GM12878 (cell line): Measurements from ENCODE around the gene TMEM135. TPM values are rescaled to one million over a fixed set of nuclear protein-coding genes. Genes with fewer than 3 reads are reported as not detected.

Source experiments
- ATAC-seq: fragments of 200-7000 bp; cut with Tn5 transposase; 3 replicates; pipeline ENCODE4 v1.9.1; 2020; ENCODE audit warnings: mild to moderate bottlenecking, moderate library complexity
- BruUV-seq: library from RNA; stranded (reverse); fragments of 400-500 nt; replicated peaks from 2 replicates; lab custom pipeline; 2021; lab: Mats Ljungman, UMichigan
- CTCF ChIA-PET: fragments of 300-600 bp; sonication (Branson Sonifier 250); formaldehyde crosslinking; extraction: SDS; loops from one replicate; lab custom pipeline; 2021; ENCODE audit warnings: inconsistent platforms; lab: Yijun Ruan, JAX
- POLR2A ChIA-PET: fragments of 350-600 bp; formaldehyde crosslinking; extraction: SDS; loops from one replicate; lab custom pipeline; 2021; ENCODE audit warnings: inconsistent platforms; lab: Charles Lee
- RAD21 ChIA-PET: fragments of 300-600 bp; sonication (Branson Sonifier 250); formaldehyde crosslinking; loops from one replicate; lab custom pipeline; 2023; ENCODE audit warnings: antibody characterized with exemption; ENCODE audit not compliant: unreplicated experiment; lab: Charles Lee
- SMC1A ChIA-PET: fragments of 300-600 bp; sonication (Branson Sonifier 250); formaldehyde crosslinking; loops from one replicate; lab custom pipeline; 2023; ENCODE audit not compliant: unreplicated experiment, uncharacterized antibody; lab: Charles Lee
- DNase-seq: peaks from one replicate; pipeline ENCODE4 v3.0.0-alpha.2; 2011; ENCODE audit warnings: low read depth, low spot score
- FAIRE-seq: peaks from 3 replicates; lab custom pipeline; 2011; peaks lifted over from hg19 to GRCh38; lab: Jason Lieb, UNC
- H2AFZ ChIP-seq: 2 replicates; pipeline ENCODE4 v1.6.0; 2011; ENCODE audit warnings: low read depth, low read length, control low read depth; ENCODE audit not compliant: control insufficient read depth
- H3K27ac ChIP-seq: 2 replicates; pipeline ENCODE4 v1.5.1; 2011; ENCODE audit warnings: control low read depth; ENCODE audit not compliant: control insufficient read depth, insufficient read depth
- H3K27me3 ChIP-seq, 2 experiments: replicated peaks in 1 of 2; 2 replicates each; pipeline versions ENCODE4 v1.6.0 to v1.6.1; 2011; ENCODE audit warnings: low read length in 1 of 2; ENCODE audit not compliant: control insufficient read depth in 2 of 2, insufficient read depth in 2 of 2
- H3K36me3 ChIP-seq, 2 experiments: 2 replicates each; pipeline ENCODE4 v1.5.1; 2011; ENCODE audit warnings: low read length in 1 of 2; ENCODE audit not compliant: control insufficient read depth in 2 of 2, insufficient read depth in 2 of 2
- H3K4me1 ChIP-seq: 2 replicates; pipeline ENCODE4 v1.6.1; 2011; ENCODE audit warnings: mild to moderate bottlenecking, low read length, moderate library complexity, mixed read lengths; ENCODE audit not compliant: control insufficient read depth, insufficient read depth
- H3K4me2 ChIP-seq: 2 replicates; pipeline ENCODE4 v1.6.0; 2011; ENCODE audit warnings: control low read depth; ENCODE audit not compliant: control insufficient read depth, insufficient read depth
- H3K4me3 ChIP-seq: fragments of 200-600 bp; sonication (generic); 2 replicates; pipeline ENCODE4 v1.5.1; 2016
- H3K79me2 ChIP-seq: 2 replicates; pipeline ENCODE4 v1.6.0; 2011; ENCODE audit warnings: low read length; ENCODE audit not compliant: control insufficient read depth, insufficient read depth
- H3K9ac ChIP-seq: 2 replicates; pipeline ENCODE4 v1.8.0; 2011; ENCODE audit warnings: low read length, control low read depth, mixed read lengths; ENCODE audit not compliant: control insufficient read depth, insufficient read depth
- H3K9me3 ChIP-seq: replicated peaks from 3 replicates; pipeline ENCODE4 v1.5.1; 2011; ENCODE audit warnings: mild to moderate bottlenecking, low read length; ENCODE audit not compliant: control insufficient read depth, insufficient read depth
- H4K20me1 ChIP-seq: 2 replicates; pipeline ENCODE4 v1.6.0; 2011; ENCODE audit not compliant: control insufficient read depth, insufficient read depth
- ATF7 ChIP-seq: fragments of 450-650 bp; IDR thresholded peaks from 2 replicates; pipeline ENCODE4 v1.6.1; 2016; ENCODE audit warnings: low read depth, mild to moderate bottlenecking
- BRCA1 ChIP-seq: IDR thresholded peaks from 2 replicates; pipeline ENCODE4 v1.6.1; 2011; ENCODE audit warnings: low read depth, low read length, improper control_type of control experiment
- FOXK2 ChIP-seq: fragments of 450-650 bp; IDR thresholded peaks from 2 replicates; pipeline ENCODE4 v1.6.1; 2017; ENCODE audit warnings: mild to moderate bottlenecking, moderate library complexity
- HDAC2 ChIP-seq: fragments of 200-600 bp; sonication (generic); IDR thresholded peaks from 2 replicates; pipeline ENCODE4 v1.6.1; 2017
- IRF5 ChIP-seq: fragments of 450-650 bp; IDR thresholded peaks from 2 replicates; pipeline ENCODE4 v1.6.1; 2017; ENCODE audit warnings: borderline replicate concordance
- JUNB ChIP-seq: IDR thresholded peaks from 2 replicates; pipeline ENCODE4 v1.6.1; 2016; ENCODE audit warnings: antibody characterized with exemption, mild to moderate bottlenecking
- MYB ChIP-seq: fragments of 150-350 bp; IDR thresholded peaks from 2 replicates; pipeline ENCODE4 v1.6.1; 2014; ENCODE audit warnings: mild to moderate bottlenecking, low read depth, low read length, borderline replicate concordance
- NFIC ChIP-seq: IDR thresholded peaks from 2 replicates; pipeline ENCODE4 v1.6.1; 2012; ENCODE audit warnings: low read depth, mild to moderate bottlenecking, inconsistent platforms, low read length, moderate library complexity
- SPI1 ChIP-seq: IDR thresholded peaks from 2 replicates; pipeline ENCODE4 v1.6.1; 2011; ENCODE audit warnings: low read depth, mild to moderate bottlenecking, low read length, moderate library complexity, borderline replicate concordance; ENCODE audit not compliant: insufficient read depth
- TBL1XR1 ChIP-seq: IDR thresholded peaks from 2 replicates; pipeline ENCODE4 v1.6.1; 2012; ENCODE audit warnings: low read depth, low read length, improper control_type of control experiment
- TCF12 ChIP-seq: IDR thresholded peaks from 2 replicates; pipeline ENCODE4 v1.6.1; 2011; ENCODE audit warnings: low read depth, mild to moderate bottlenecking, low read length
- ZBED1 ChIP-seq: IDR thresholded peaks from 2 replicates; pipeline ENCODE4 v1.6.1; 2016; ENCODE audit warnings: borderline replicate concordance
- ZNF207 ChIP-seq: fragments of 450-650 bp; IDR thresholded peaks from 2 replicates; pipeline ENCODE4 v1.6.1; 2014; ENCODE audit warnings: antibody characterized with exemption, mild to moderate bottlenecking, borderline replicate concordance
- ZNF622 ChIP-seq: fragments of 450-650 bp; IDR thresholded peaks from 2 replicates; pipeline ENCODE4 v1.6.1; 2017; ENCODE audit warnings: mild to moderate bottlenecking, inconsistent platforms
- ZZZ3 ChIP-seq: IDR thresholded peaks from 2 replicates; pipeline ENCODE4 v1.6.1; 2011; ENCODE audit warnings: low read depth; ENCODE audit not compliant: control insufficient read depth, insufficient read length
- WGBS: methylation state at CpG from one replicate; pipeline ENCODE4 v1.1.6; 2016; ENCODE audit warnings: low lambda C conversion rate; ENCODE audit not compliant: insufficient replicate concordance, insufficient coverage; ENCODE audit errors: missing lambda C conversion rate; 5-methylcytosine and 5-hydroxymethylcytosine counted together
- in situ Hi-C: fragments of 300-500 bp; cut with MboI; formaldehyde crosslinking; loops from 9 replicates; pipeline ENCODE4 v1.14.3; 2018; ENCODE audit warnings: mixed read lengths
- intact Hi-C: fragments of 100-400 bp; cut with micrococcal nuclease; formaldehyde crosslinking; loops from one replicate; pipeline ENCODE4 v1.14.2; 2022; ENCODE audit not compliant: unreplicated experiment
- polyA plus RNA-seq, 11 experiments: library from polyadenylated mRNA; depleted of rRNA in 4 of 11; unstranded in 6 of 11; stranded (reverse) in 5 of 11; fragments of >200 nt; fragmentation: Nextera tagmentation in 4 of 11; fragmentation: Illumina TruSeq in 1 of 11; extraction: Ambion mirVana in 4 of 11; extraction: Trizol in 1 of 11; gene quantifications; 1 replicate in 1 of 11; 2 replicates in 10 of 11; pipeline versions ENCODE4 v1.2.1 to v1.2.3, GENCODE V29; 2011 to 2016; ENCODE audit warnings: inconsistent platforms in 2 of 11, missing spikeins in 2 of 11, low read depth in 1 of 11
- total RNA-seq, 4 experiments: library from RNA; depleted of rRNA in 3 of 4; stranded (reverse); fragments of >200 nt in 3 of 4; fragmentation: Illumina TruSeq in 1 of 4; extraction: Trizol in 1 of 4; gene quantifications; 2 replicates each; pipeline versions ENCODE4 v1.2.1 to v1.2.3, GENCODE V29; 2013 to 2021
- TF ChIP-seq, protein P1 (sequence below): fragments of 450-650 bp; IDR thresholded peaks from 2 replicates; pipeline ENCODE4 v1.6.1; 2017; ENCODE audit warnings: mild to moderate bottlenecking, moderate library complexity
- TF ChIP-seq, protein P2 (sequence below): fragments of 450-650 bp; IDR thresholded peaks from 2 replicates; pipeline ENCODE4 v1.6.1; 2017; ENCODE audit warnings: mild to moderate bottlenecking, moderate library complexity

The TMEM135 gene
- total and polyA plus RNA-seq, 10 of the 15 experiments (the other 5 are each of a cell fraction or from before 2014, with no cell fraction given): 7.2 to 117 (median 12.9) TPM

DNA sequence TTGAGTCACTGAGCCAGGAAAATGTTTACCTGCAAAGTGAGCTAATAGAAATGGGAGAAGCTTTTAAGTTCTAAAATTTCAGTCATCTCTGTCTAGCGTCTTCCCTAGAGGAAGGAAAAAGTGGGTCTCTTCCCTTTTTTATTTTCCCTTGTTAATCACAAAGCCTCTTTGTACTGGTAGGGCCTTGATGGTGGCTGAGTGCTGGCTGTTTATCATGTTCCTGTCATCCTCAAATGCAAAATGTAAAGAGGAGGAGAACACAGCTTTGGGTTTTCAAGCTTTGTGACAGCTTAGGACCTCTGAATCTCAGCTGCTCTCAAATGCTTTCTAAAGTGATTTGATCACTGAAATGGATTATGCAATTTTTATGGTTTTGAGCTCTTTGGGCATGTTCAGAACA lies 222.0 kb downstream of the TMEM135 start:
- H3K4me1 ChIP-seq: no peaks in the 10 kb centered on the region

More for the DNA sequence above, 222.0 kb downstream of the TMEM135 start:
- CTCF ChIA-PET: interaction anchor here (1.3 to 1.4 kb wide), 3 partner anchors 8 to 41 kb away, joined by 3 to 4 read pairs (median 3); no protein-coding TSS in a partner anchor
- no peaks in the 10 kb centered on the region for H3K36me3 ChIP-seq
- no peak overlapping the region for H3K4me3 ChIP-seq
- 53% methylated on average over 1 of the region's 1 CpG for WGBS
- DNase-seq: no peak
- no peak overlapping the region for H3K4me2 ChIP-seq
- no peak overlapping the region for H3K27ac ChIP-seq
- H3K79me2 ChIP-seq: no peaks in the 10 kb centered on the region
- H3K27me3 ChIP-seq: no peaks in the 10 kb centered on the region
- FAIRE-seq: no peak
- SMC1A ChIA-PET: interaction anchor here (2.0 kb wide), 1 partner anchor 41 kb away, joined by 6 read pairs; no protein-coding TSS in a partner anchor
- no peaks in the 10 kb centered on the region for H3K9me3 ChIP-seq
- POLR2A ChIA-PET: no interaction called here
- intact Hi-C loops: no loop called here
- no peak overlapping the region for H2AFZ ChIP-seq
- in situ Hi-C loops: no loop called here
- TF ChIP-seq ZNF622: no peak
- TF ChIP-seq IRF5: no peak
- no peak for TF ChIP-seq MYB
- TF ChIP-seq ZZZ3: no peak
- no peak for TF ChIP-seq TCF12
- no peak for TF ChIP-seq HDAC2
- TF ChIP-seq BRCA1: no peak
- no peak for TF ChIP-seq TBL1XR1
- no peak for TF ChIP-seq ZBED1
- TF ChIP-seq SPI1: no peak
- TF ChIP-seq, protein P1, sequence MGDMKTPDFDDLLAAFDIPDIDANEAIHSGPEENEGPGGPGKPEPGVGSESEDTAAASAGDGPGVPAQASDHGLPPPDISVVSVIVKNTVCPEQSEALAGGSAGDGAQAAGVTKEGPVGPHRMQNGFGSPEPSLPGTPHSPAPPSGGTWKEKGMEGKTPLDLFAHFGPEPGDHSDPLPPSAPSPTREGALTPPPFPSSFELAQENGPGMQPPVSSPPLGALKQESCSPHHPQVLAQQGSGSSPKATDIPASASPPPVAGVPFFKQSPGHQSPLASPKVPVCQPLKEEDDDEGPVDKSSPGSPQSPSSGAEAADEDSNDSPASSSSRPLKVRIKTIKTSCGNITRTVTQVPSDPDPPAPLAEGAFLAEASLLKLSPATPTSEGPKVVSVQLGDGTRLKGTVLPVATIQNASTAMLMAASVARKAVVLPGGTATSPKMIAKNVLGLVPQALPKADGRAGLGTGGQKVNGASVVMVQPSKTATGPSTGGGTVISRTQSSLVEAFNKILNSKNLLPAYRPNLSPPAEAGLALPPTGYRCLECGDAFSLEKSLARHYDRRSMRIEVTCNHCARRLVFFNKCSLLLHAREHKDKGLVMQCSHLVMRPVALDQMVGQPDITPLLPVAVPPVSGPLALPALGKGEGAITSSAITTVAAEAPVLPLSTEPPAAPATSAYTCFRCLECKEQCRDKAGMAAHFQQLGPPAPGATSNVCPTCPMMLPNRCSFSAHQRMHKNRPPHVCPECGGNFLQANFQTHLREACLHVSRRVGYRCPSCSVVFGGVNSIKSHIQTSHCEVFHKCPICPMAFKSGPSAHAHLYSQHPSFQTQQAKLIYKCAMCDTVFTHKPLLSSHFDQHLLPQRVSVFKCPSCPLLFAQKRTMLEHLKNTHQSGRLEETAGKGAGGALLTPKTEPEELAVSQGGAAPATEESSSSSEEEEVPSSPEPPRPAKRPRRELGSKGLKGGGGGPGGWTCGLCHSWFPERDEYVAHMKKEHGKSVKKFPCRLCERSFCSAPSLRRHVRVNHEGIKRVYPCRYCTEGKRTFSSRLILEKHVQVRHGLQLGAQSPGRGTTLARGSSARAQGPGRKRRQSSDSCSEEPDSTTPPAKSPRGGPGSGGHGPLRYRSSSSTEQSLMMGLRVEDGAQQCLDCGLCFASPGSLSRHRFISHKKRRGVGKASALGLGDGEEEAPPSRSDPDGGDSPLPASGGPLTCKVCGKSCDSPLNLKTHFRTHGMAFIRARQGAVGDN: no peak
- TF ChIP-seq, protein P2, sequence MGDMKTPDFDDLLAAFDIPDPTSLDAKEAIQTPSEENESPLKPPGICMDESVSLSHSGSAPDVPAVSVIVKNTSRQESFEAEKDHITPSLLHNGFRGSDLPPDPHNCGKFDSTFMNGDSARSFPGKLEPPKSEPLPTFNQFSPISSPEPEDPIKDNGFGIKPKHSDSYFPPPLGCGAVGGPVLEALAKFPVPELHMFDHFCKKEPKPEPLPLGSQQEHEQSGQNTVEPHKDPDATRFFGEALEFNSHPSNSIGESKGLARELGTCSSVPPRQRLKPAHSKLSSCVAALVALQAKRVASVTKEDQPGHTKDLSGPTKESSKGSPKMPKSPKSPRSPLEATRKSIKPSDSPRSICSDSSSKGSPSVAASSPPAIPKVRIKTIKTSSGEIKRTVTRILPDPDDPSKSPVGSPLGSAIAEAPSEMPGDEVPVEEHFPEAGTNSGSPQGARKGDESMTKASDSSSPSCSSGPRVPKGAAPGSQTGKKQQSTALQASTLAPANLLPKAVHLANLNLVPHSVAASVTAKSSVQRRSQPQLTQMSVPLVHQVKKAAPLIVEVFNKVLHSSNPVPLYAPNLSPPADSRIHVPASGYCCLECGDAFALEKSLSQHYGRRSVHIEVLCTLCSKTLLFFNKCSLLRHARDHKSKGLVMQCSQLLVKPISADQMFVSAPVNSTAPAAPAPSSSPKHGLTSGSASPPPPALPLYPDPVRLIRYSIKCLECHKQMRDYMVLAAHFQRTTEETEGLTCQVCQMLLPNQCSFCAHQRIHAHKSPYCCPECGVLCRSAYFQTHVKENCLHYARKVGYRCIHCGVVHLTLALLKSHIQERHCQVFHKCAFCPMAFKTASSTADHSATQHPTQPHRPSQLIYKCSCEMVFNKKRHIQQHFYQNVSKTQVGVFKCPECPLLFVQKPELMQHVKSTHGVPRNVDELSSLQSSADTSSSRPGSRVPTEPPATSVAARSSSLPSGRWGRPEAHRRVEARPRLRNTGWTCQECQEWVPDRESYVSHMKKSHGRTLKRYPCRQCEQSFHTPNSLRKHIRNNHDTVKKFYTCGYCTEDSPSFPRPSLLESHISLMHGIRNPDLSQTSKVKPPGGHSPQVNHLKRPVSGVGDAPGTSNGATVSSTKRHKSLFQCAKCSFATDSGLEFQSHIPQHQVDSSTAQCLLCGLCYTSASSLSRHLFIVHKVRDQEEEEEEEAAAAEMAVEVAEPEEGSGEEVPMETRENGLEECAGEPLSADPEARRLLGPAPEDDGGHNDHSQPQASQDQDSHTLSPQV: no peak
- TF ChIP-seq JUNB: no peak
- TF ChIP-seq NFIC: no peak
- no peak for TF ChIP-seq FOXK2
- no peak for TF ChIP-seq ATF7
- no peak for TF ChIP-seq ZNF207
- no peak for ATAC-seq
- RAD21 ChIA-PET: no interaction called here
- H3K9ac ChIP-seq: no peak overlapping the region
- no TSS peak for BruUV-seq
- no peaks in the 10 kb centered on the region for H4K20me1 ChIP-seq
